Activated naive CD4-positive, alpha-beta T cell (primary cell): ENCODE results near the gene PTPRA.

Source experiments
- DNase-seq, 4 experiments: peaks; one replicate each; lab custom pipeline; 2025; lab: John Stamatoyannopoulos, UW

PTPRA gene

GRCh38 chr20:2932498-2932897, 59.2 kb downstream of the PTPRA start:
- DNase-seq, result no peak

GRCh38 chr20:2937902-2938301, 64.6 kb downstream of the PTPRA start:
- no peak for DNase-seq

- no peak for DNase-seq
Observed at GRCh38 chr20:2942439-2942838, 69.2 kb downstream of the PTPRA start.

- no peak for DNase-seq
Observed at GRCh38 chr20:2946988-2947961, 74.0 kb downstream of the PTPRA start.

- no peak for DNase-seq
Observed at GRCh38 chr20:2948968-2949367, 75.7 kb downstream of the PTPRA start.

GRCh38 chr20:2952766-2953165, 79.5 kb downstream of the PTPRA start:
- no peak for DNase-seq

GRCh38 chr20:2955257-2955970, 82.1 kb downstream of the PTPRA start:
- DNase-seq, result no peak

GRCh38 chr20:2956480-2956879, 83.2 kb downstream of the PTPRA start:
- no peak for DNase-seq

- no peak for DNase-seq
Observed at GRCh38 chr20:2967841-2968240, 94.6 kb downstream of the PTPRA start.

GRCh38 chr20:2972126-2972525, 98.8 kb downstream of the PTPRA start:
- DNase-seq, result no peak

GRCh38 chr20:2973574-2973973, 100.3 kb downstream of the PTPRA start:
- DNase-seq, result no peak

GRCh38 chr20:2978519-2978918, 105.2 kb downstream of the PTPRA start:
- no peak for DNase-seq

- no peak for DNase-seq
Observed at GRCh38 chr20:2981646-2982045, 108.4 kb downstream of the PTPRA start.

GRCh38 chr20:2983508-2983907, 110.2 kb downstream of the PTPRA start:
- no peak for DNase-seq

- DNase-seq, result no peak
Observed at GRCh38 chr20:2984028-2984501, 110.8 kb downstream of the PTPRA start.

GRCh38 chr20:2984956-2985661, 111.8 kb downstream of the PTPRA start:
- no peak for DNase-seq

- no peak for DNase-seq
Observed at GRCh38 chr20:2986466-2986865, 113.2 kb downstream of the PTPRA start.

GRCh38 chr20:2987861-2988260, 114.6 kb downstream of the PTPRA start:
- DNase-seq, result no peak

- no peak for DNase-seq
Observed at GRCh38 chr20:2991532-2991931, 118.3 kb downstream of the PTPRA start.

GRCh38 chr20:2993250-2993649, 120.0 kb downstream of the PTPRA start:
- no peak for DNase-seq

- no peak for DNase-seq
Observed at GRCh38 chr20:2995796-2996195, 122.5 kb downstream of the PTPRA start.

- DNase-seq, result no peak
Observed at GRCh38 chr20:2998728-2999127, 125.4 kb downstream of the PTPRA start.
